ENCODE results near the gene TMBIM4.

Gene TMBIM4

DNA sequence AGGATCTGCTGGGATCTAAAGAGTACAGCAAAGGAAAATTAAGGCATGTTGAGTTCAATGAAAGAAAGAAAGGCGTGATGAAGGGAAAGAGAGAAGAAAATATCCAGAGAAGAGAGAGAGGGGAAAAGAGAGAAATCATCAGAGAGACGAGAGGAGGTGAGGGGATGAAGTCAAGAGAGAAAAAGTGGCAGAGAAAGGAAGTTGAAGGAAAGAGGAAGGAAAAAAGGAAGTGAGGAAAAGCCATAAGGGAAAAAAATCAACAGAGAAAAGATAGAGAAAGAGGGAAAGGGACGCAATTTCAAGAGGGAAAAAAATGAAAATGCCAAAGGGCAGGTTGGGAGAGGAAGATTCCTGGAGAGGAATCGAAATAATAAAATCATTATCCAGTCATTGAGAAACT lies 79.6 kb downstream of the TMBIM4 start:
- no peak for DNase-seq (ENCODE audit: low read depth in 2 of 2)

DNA sequence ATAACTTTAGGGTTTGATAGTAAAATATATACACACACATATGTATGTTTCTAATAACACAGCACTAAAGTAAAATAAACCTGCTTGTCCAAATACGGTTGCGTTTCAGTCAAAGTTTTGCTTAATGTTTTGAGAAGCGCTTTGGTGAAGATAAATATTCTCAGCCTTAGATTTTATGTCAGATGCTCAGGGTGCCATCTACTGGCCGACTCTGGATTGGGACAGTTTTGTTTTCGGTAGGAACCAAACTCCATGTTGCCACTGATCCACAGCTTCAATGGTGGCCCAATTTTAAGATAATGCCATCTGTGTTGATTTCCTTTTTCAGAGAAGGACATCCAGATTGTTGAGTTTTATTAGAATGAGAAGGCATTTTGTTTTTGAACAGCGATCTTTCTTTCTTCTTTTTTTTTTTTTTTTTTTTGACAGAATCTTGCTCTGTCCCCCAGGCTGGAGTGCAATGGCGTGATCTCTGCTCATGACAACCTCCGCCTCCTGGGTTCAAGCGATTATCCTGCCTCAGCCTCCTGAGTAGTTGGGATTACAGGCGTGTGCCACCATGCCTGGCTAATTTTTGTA lies 82.3 kb downstream of the TMBIM4 start:
- DNase-seq (ENCODE audit: low read depth in 2 of 2) = no peak

GRCh38 chr12:66085998-66086397 lies 83.8 kb downstream of the TMBIM4 start:
- DNase-seq (ENCODE audit: low read depth in 2 of 2) = no peak

All from activated CD8-positive, alpha-beta memory T cell treated with anti-CD3 and anti-CD28 coated beads for 4 hours (primary cell).